ENCODE results near the gene NPAS3.

Gene NPAS3

GRCh38 chr14:33596211-33597080, 657.8 kb downstream of the NPAS3 start:
- no peak for DNase-seq (ENCODE audit: low read depth)
- H3K4me3 ChIP-seq (ENCODE audit: low read depth, low read length) = no peak overlapping the region
- no peak for TF ChIP-seq CTCF (IDR thresholded peaks at IDR 0.05; ENCODE audit: insufficient read depth, low read depth, low read length, missing control alignments)

GRCh38 chr14:33598582-33598981, 659.9 kb downstream of the NPAS3 start:
- TF ChIP-seq CTCF (IDR thresholded peaks at IDR 0.05; ENCODE audit: insufficient read depth, low read depth, low read length, missing control alignments) = no peak
- DNase-seq (ENCODE audit: low read depth) = no peak
- H3K4me3 ChIP-seq (ENCODE audit: low read depth, low read length) = no peak overlapping the region

- H3K4me3 ChIP-seq (ENCODE audit: low read depth, low read length) = no peak overlapping the region
- no peak for TF ChIP-seq CTCF (IDR thresholded peaks at IDR 0.05; ENCODE audit: insufficient read depth, low read depth, low read length, missing control alignments)
- DNase-seq (ENCODE audit: low read depth) = no peak
Measured at GRCh38 chr14:33602396-33602795, 663.7 kb downstream of the NPAS3 start.

- no peak for TF ChIP-seq CTCF (IDR thresholded peaks at IDR 0.05; ENCODE audit: insufficient read depth, low read depth, low read length, missing control alignments)
- no peak for DNase-seq (ENCODE audit: low read depth)
- no peak overlapping the region for H3K4me3 ChIP-seq (ENCODE audit: low read depth, low read length)
Measured at GRCh38 chr14:33606591-33606990, 667.9 kb downstream of the NPAS3 start.

- TF ChIP-seq CTCF (IDR thresholded peaks at IDR 0.05; ENCODE audit: insufficient read depth, low read depth, low read length, missing control alignments) = no peak
- H3K4me3 ChIP-seq (ENCODE audit: low read depth, low read length) = no peak overlapping the region
- DNase-seq (ENCODE audit: low read depth) = no peak
Measured at GRCh38 chr14:33609582-33609981, 670.9 kb downstream of the NPAS3 start.

- no peak overlapping the region for H3K4me3 ChIP-seq (ENCODE audit: low read depth, low read length)
- TF ChIP-seq CTCF (IDR thresholded peaks at IDR 0.05; ENCODE audit: insufficient read depth, low read depth, low read length, missing control alignments) = no peak
Measured at GRCh38 chr14:33610121-33610520, 671.4 kb downstream of the NPAS3 start.

More at GRCh38 chr14:33610121-33610520, 671.4 kb downstream of the NPAS3 start:
- DNase-seq (ENCODE audit: low read depth) = no peak
